Measurements from ENCODE around the gene WDR36. TPM values are rescaled to one million over a fixed set of nuclear protein-coding genes. Genes with fewer than 3 reads are reported as not detected.

Gene WDR36
- total and polyA plus RNA-seq, 2 experiments from 2014 or later: 18.5 to 56.8 TPM

DNA sequence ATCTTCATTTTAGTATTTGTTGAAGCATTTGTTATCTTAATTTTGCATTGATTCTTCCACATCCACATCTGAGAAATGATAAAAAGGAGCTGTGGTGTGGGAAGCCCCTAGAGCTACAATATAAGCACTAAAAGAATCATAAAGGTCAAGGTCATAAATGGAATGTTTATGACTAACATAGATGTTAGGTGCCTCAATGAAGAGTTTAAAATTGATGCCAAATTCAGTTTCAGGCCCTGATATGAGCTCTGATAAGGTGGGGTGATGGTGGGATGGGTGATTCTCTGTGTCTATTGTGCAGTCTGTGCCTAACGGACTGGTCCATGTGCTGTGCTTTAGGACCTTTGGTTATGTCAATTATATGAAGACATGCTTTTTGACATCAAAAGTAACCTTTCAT is 70.9 kb downstream of the WDR36 start (continued):
- TF ChIP-seq, protein P1, sequence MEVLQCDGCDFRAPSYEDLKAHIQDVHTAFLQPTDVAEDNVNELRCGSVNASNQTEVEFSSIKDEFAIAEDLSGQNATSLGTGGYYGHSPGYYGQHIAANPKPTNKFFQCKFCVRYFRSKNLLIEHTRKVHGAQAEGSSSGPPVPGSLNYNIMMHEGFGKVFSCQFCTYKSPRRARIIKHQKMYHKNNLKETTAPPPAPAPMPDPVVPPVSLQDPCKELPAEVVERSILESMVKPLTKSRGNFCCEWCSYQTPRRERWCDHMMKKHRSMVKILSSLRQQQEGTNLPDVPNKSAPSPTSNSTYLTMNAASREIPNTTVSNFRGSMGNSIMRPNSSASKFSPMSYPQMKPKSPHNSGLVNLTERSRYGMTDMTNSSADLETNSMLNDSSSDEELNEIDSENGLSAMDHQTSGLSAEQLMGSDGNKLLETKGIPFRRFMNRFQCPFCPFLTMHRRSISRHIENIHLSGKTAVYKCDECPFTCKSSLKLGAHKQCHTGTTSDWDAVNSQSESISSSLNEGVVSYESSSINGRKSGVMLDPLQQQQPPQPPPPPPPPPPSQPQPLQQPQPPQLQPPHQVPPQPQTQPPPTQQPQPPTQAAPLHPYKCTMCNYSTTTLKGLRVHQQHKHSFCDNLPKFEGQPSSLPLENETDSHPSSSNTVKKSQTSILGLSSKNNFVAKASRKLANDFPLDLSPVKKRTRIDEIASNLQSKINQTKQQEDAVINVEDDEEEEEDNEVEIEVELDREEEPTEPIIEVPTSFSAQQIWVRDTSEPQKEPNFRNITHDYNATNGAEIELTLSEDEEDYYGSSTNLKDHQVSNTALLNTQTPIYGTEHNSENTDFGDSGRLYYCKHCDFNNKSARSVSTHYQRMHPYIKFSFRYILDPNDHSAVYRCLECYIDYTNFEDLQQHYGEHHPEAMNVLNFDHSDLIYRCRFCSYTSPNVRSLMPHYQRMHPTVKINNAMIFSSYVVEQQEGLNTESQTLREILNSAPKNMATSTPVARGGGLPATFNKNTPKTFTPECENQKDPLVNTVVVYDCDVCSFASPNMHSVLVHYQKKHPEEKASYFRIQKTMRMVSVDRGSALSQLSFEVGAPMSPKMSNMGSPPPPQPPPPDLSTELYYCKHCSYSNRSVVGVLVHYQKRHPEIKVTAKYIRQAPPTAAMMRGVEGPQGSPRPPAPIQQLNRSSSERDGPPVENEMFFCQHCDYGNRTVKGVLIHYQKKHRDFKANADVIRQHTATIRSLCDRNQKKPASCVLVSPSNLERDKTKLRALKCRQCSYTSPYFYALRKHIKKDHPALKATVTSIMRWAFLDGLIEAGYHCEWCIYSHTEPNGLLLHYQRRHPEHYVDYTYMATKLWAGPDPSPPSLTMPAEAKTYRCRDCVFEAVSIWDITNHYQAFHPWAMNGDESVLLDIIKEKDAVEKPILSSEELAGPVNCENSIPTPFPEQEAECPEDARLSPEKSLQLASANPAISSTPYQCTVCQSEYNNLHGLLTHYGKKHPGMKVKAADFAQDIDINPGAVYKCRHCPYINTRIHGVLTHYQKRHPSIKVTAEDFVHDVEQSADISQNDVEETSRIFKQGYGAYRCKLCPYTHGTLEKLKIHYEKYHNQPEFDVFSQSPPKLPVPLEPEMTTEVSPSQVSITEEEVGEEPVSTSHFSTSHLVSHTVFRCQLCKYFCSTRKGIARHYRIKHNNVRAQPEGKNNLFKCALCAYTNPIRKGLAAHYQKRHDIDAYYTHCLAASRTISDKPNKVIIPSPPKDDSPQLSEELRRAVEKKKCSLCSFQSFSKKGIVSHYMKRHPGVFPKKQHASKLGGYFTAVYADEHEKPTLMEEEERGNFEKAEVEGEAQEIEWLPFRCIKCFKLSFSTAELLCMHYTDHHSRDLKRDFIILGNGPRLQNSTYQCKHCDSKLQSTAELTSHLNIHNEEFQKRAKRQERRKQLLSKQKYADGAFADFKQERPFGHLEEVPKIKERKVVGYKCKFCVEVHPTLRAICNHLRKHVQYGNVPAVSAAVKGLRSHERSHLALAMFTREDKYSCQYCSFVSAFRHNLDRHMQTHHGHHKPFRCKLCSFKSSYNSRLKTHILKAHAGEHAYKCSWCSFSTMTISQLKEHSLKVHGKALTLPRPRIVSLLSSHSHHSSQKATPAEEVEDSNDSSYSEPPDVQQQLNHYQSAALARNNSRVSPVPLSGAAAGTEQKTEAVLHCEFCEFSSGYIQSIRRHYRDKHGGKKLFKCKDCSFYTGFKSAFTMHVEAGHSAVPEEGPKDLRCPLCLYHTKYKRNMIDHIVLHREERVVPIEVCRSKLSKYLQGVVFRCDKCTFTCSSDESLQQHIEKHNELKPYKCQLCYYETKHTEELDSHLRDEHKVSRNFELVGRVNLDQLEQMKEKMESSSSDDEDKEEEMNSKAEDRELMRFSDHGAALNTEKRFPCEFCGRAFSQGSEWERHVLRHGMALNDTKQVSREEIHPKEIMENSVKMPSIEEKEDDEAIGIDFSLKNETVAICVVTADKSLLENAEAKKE (CRISPR knock-in tag; IDR thresholded peaks at IDR 0.05): no peak

DNA sequence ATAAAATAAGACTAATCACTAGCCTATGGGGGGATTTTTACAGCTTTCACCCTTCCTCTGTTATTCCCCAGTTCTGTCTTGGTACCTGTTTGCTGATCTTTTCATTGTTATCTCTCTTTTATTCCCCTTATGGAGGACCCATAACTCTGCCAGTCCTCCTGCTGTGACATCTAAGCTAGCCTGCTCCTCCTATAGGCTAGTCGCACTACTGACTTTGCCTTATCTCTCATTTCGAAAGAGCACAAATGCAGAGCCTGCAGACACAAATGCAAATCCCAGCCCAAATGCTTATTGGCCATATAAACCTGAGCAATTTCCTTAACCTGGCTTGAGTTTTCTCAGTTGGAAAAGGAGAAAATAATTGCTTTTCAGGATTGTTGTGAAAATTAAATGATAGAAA is 72.9 kb downstream of the WDR36 start:
- Mint-ChIP-seq H3K27me3 (ENCODE audit: insufficient read depth, low read depth, poor library complexity) (no peaks in the 10 kb centered on the region), H3K9me3 (no peaks in the 10 kb centered on the region), H3K36me3 (ENCODE audit: low read depth) (no peaks in the 10 kb centered on the region), H3K4me3 (no peak overlapping the region), H3K4me1 (peaks cover 19% of the 10 kb centered on the region; the same call in 2 of the 3 replicates), H3K27ac (no peak overlapping the region)
- Histone ChIP-seq H3K4me3 (no peak overlapping the region), H3K4me2 (no peak overlapping the region), H2AFZ (no peak overlapping the region), H3K27ac (ENCODE audit: low read depth) (no peak overlapping the region), H3K4me1 (ENCODE audit: insufficient read depth) (no peaks in the 10 kb centered on the region), H3K27me3 (ENCODE audit: insufficient read depth) (no peaks in the 10 kb centered on the region), H3K9me2 (ENCODE audit: insufficient read depth) (peaks cover 2% of the 10 kb centered on the region; the same call in 1 of the 2 replicates), H3K36me3 (ENCODE audit: insufficient read depth) (no peaks in the 10 kb centered on the region), H4K20me1 (replicated peaks; ENCODE audit: insufficient read depth) (no peaks in the 10 kb centered on the region), H3F3A (replicated peaks; ENCODE audit: low read depth) (no peaks in the 10 kb centered on the region), H3K79me2 (replicated peaks; ENCODE audit: insufficient read depth) (no peaks in the 10 kb centered on the region)
- ATAC-seq: peak; percentile 89
- TF ChIP-seq STAT1 (IDR thresholded peaks at IDR 0.05; ENCODE audit: unreplicated experiment) (no peak), EZH2 (IDR thresholded peaks at IDR 0.05; ENCODE audit: low read depth, unreplicated experiment) (no peak)
- TF ChIP-seq, protein P2, sequence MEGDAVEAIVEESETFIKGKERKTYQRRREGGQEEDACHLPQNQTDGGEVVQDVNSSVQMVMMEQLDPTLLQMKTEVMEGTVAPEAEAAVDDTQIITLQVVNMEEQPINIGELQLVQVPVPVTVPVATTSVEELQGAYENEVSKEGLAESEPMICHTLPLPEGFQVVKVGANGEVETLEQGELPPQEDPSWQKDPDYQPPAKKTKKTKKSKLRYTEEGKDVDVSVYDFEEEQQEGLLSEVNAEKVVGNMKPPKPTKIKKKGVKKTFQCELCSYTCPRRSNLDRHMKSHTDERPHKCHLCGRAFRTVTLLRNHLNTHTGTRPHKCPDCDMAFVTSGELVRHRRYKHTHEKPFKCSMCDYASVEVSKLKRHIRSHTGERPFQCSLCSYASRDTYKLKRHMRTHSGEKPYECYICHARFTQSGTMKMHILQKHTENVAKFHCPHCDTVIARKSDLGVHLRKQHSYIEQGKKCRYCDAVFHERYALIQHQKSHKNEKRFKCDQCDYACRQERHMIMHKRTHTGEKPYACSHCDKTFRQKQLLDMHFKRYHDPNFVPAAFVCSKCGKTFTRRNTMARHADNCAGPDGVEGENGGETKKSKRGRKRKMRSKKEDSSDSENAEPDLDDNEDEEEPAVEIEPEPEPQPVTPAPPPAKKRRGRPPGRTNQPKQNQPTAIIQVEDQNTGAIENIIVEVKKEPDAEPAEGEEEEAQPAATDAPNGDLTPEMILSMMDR (conservative IDR thresholded peaks at IDR 0.05; ENCODE audit: low read depth in 2 of 2): peak in 1 of 2 experiments; percentile 29; a peak in 2 of 4 replicates
- peak; percentile 49 for DNase-seq (ENCODE audit: low spot score)

Measured in GM23338 (cell line).